Thyroid gland (tissue), 4 donors: Measurements from ENCODE around the gene HOXD3. TPM values are rescaled to one million over a fixed set of nuclear protein-coding genes. Genes with fewer than 3 reads are reported as not detected.

Experiments
- DNase-seq, 2 donors: peaks; one replicate each; pipeline ENCODE4 v3.0.0-alpha.2; 2019
- H3K27ac ChIP-seq, 3 donors: fragments of 200-600 bp; sonication (generic); 1 replicate in 2 of 3; 2 replicates in 1 of 3; pipeline ENCODE4 v1.5.1; 2016 to 2019; ENCODE audit warnings: mild to moderate bottlenecking in 1 of 3, moderate library complexity in 1 of 3
- H3K27me3 ChIP-seq: fragments of 200-600 bp; sonication (generic); one replicate; pipeline ENCODE4 v1.5.1; 2019
- H3K36me3 ChIP-seq, 2 donors: fragments of 200-600 bp; sonication (generic); one replicate each; pipeline ENCODE4 v1.5.1; 2016 to 2019
- H3K4me1 ChIP-seq, 2 donors: fragments of 200-600 bp; sonication (generic); one replicate each; pipeline ENCODE4 v1.5.1; 2017 to 2019
- H3K4me3 ChIP-seq, 3 donors: fragments of 200-600 bp; sonication (generic); replicated peaks in 1 of 3; 1 replicate in 2 of 3; 2 replicates in 1 of 3; pipeline ENCODE4 v1.5.1; 2016; ENCODE audit warnings: mild to moderate bottlenecking in 1 of 3
- H3K9me3 ChIP-seq: fragments of 200-600 bp; sonication (generic); one replicate; pipeline ENCODE4 v1.5.1; 2017
- CTCF ChIP-seq, 6 experiments: fragments of 200-600 bp in 3 of 6; fragments of 450-650 bp in 3 of 6; sonication (generic) in 3 of 6; IDR thresholded peaks; one replicate each; pipeline ENCODE4 v1.5.1; 2016 to 2019; ENCODE audit warnings: antibody characterized with exemption in 6 of 6, mild to moderate bottlenecking in 2 of 6, inconsistent platforms in 1 of 6, moderate library complexity in 1 of 6
- POLR2A ChIP-seq, 2 donors: fragments of 450-650 bp; IDR thresholded peaks; one replicate each; pipeline ENCODE4 v1.6.1; 2017; ENCODE audit warnings: antibody characterized with exemption in 2 of 2, mild to moderate bottlenecking in 2 of 2, moderate library complexity in 1 of 2
- whole genome bisulfite sequencing, 2 donors: methylation state at CpG; one replicate each; pipeline ENCODE4 v1.1.5; 2017; 5-methylcytosine and 5-hydroxymethylcytosine counted together
- intact Hi-C: fragments of 100-400 bp; cut with DNase I; formaldehyde crosslinking; loops from one replicate; pipeline ENCODE4 v1.15.1; 2023
- total RNA-seq, 4 donors: library from RNA; depleted of rRNA; stranded (reverse); fragments of >200 nt; gene quantifications; one replicate each; pipeline ENCODE4 v1.2.3, GENCODE V29; 2016

Gene HOXD3
- total RNA-seq, 4 donors from 2014 or later: 0.75 to 5.0 (median 3.1) TPM

GRCh38 chr2:176158186-176158591 is 1.1 kb downstream of the HOXD3 start:
- H3K27me3 ChIP-seq: peaks cover 69% of the 10 kb centered on the region
- no peaks in the 10 kb centered on the region for H3K9me3 ChIP-seq
- intact Hi-C loops: no loop called here
- H3K27ac ChIP-seq: no peak overlapping the region
- 13 to 34% methylated on average over 22 of the region's 22 CpGs for WGBS, 2 donors
- peaks cover 7 to 31% of the 10 kb centered on the region in 2 donors for H3K4me1 ChIP-seq
- no peak overlapping the region for H3K4me3 ChIP-seq
- TF ChIP-seq CTCF (IDR thresholded peaks at IDR 0.05) (no peak), POLR2A (IDR thresholded peaks at IDR 0.05) (no peak)
- H3K36me3 ChIP-seq: no peaks in the 10 kb centered on the region
- no peak for DNase-seq

- Histone ChIP-seq H3K4me1 (peaks cover 7 to 31% of the 10 kb centered on the region in 2 donors), H3K4me3 (no peak overlapping the region), H3K9me3 (no peaks in the 10 kb centered on the region), H3K27ac (no peak overlapping the region), H3K27me3 (peaks cover 71% of the 10 kb centered on the region), H3K36me3 (no peaks in the 10 kb centered on the region)
- no peak for DNase-seq
- TF ChIP-seq POLR2A (IDR thresholded peaks at IDR 0.05) (no peak), CTCF (IDR thresholded peaks at IDR 0.05) (no peak)
- 12 to 19% methylated on average over 25 to 33 of the region's 39 CpGs for WGBS, 2 donors
- intact Hi-C loops: no loop called here
These were observed 2.0 kb downstream of the HOXD3 start for GRCh38 chr2:176158855-176159662.

GRCh38 chr2:176159663-176160250 is 2.6 kb downstream of the HOXD3 start:
- Histone ChIP-seq H3K9me3 (no peaks in the 10 kb centered on the region), H3K27me3 (peaks cover 75% of the 10 kb centered on the region), H3K4me1 (peaks cover 7 to 31% of the 10 kb centered on the region in 2 donors), H3K4me3 (no peak overlapping the region), H3K36me3 (no peaks in the 10 kb centered on the region), H3K27ac (no peak overlapping the region)
- TF ChIP-seq POLR2A (IDR thresholded peaks at IDR 0.05): no peak
- TF ChIP-seq CTCF (IDR thresholded peaks at IDR 0.05): no peak
- WGBS, 2 donors: 7 to 32% methylated on average over 5 to 21 of the region's 44 CpGs
- DNase-seq: no peak
- intact Hi-C loops: no loop called here

- Histone ChIP-seq H3K27me3 (peaks cover 82% of the 10 kb centered on the region), H3K36me3 (no peaks in the 10 kb centered on the region), H3K27ac (no peak overlapping the region), H3K9me3 (no peaks in the 10 kb centered on the region), H3K4me3 (no peak overlapping the region), H3K4me1 (peaks cover 7 to 31% of the 10 kb centered on the region in 2 donors)
- TF ChIP-seq CTCF (IDR thresholded peaks at IDR 0.05) (no peak), POLR2A (IDR thresholded peaks at IDR 0.05) (no peak)
- intact Hi-C loops: no loop called here
- 24 to 26% methylated on average over 32 to 41 of the region's 50 CpGs for WGBS, 2 donors
- no peak for DNase-seq
These were observed 3.3 kb downstream of the HOXD3 start for GRCh38 chr2:176160251-176160985.
